ENCODE measurements around the gene ECT2L. TPM values are rescaled to one million over a fixed set of nuclear protein-coding genes. Genes with fewer than 3 reads are reported as not detected.

ECT2L gene
- total RNA-seq, 4 donors from 2014 or later, result 0.17 to 0.42 (median 0.21) TPM

- H3K36me3 ChIP-seq, result no peaks in the 10 kb centered on the region
- H3K9me3 ChIP-seq, result no peaks in the 10 kb centered on the region
- H3K4me3 ChIP-seq, result no peak overlapping the region
- no peak for TF ChIP-seq EP300 (IDR thresholded peaks at IDR 0.05)
- no peak for TF ChIP-seq POLR2AphosphoS5 (IDR thresholded peaks at IDR 0.05)
- TF ChIP-seq POLR2A (IDR thresholded peaks at IDR 0.05; ENCODE audit: low read depth), result no peak
- TF ChIP-seq CTCF (IDR thresholded peaks at IDR 0.05), result no peak
- 73% methylated on average over 3 of the region's 3 CpGs for WGBS
- H3K27ac ChIP-seq (replicated peaks in 1 of 4), result no peak overlapping the region
- no peak for DNase-seq (ENCODE audit: extremely low spot score)
- intact Hi-C loops (cut with DNase I), result loop anchor here (10.0 kb wide), 1 partner anchor 333 kb away; no protein-coding TSS in a partner anchor
- peaks cover 0 to 4% (median 0%) of the 10 kb centered on the region in 4 donors for H3K4me1 ChIP-seq
- no peaks in the 10 kb centered on the region for H3K27me3 ChIP-seq
These were observed 16.0 kb downstream of the ECT2L start for GRCh38 chr6:138811866-138812265.

GRCh38 chr6:138814179-138814834, 18.4 kb downstream of the ECT2L start:
- Histone ChIP-seq H3K4me3 (no peak overlapping the region), H3K36me3 (no peaks in the 10 kb centered on the region), H3K27ac (replicated peaks in 1 of 4) (no peak overlapping the region), H3K9me3 (no peaks in the 10 kb centered on the region), H3K27me3 (no peaks in the 10 kb centered on the region), H3K4me1 (peaks cover 0 to 9% (median 4%) of the 10 kb centered on the region in 4 donors)
- intact Hi-C loops (cut with DNase I), result loop anchor here (10.0 kb wide), 1 partner anchor 330 kb away; no protein-coding TSS in a partner anchor
- 74% methylated on average over 5 of the region's 5 CpGs for WGBS
- TF ChIP-seq POLR2A (IDR thresholded peaks at IDR 0.05; ENCODE audit: low read depth) (no peak), POLR2AphosphoS5 (IDR thresholded peaks at IDR 0.05) (no peak), CTCF (IDR thresholded peaks at IDR 0.05) (no peak), EP300 (IDR thresholded peaks at IDR 0.05) (no peak)
- no peak for DNase-seq (ENCODE audit: extremely low spot score)

GRCh38 chr6:138815221-138815620, 19.3 kb downstream of the ECT2L start:
- no peak for DNase-seq (ENCODE audit: extremely low spot score)
- Histone ChIP-seq H3K4me1 (peaks cover 0 to 9% (median 4%) of the 10 kb centered on the region in 4 donors), H3K9me3 (no peaks in the 10 kb centered on the region), H3K4me3 (no peak overlapping the region), H3K27me3 (no peaks in the 10 kb centered on the region), H3K27ac (replicated peaks in 1 of 4) (no peak overlapping the region), H3K36me3 (no peaks in the 10 kb centered on the region)
- 79% methylated on average over 6 of the region's 6 CpGs for WGBS
- TF ChIP-seq POLR2A (IDR thresholded peaks at IDR 0.05; ENCODE audit: low read depth), result no peak
- intact Hi-C loops (cut with DNase I), result loop anchor here (5.0 to 10.0 kb wide), 3 partner anchors 87 to 547 kb away; no protein-coding TSS in a partner anchor

GRCh38 chr6:138815797-138816528, 20.1 kb downstream of the ECT2L start:
- intact Hi-C loops (cut with DNase I), result loop anchor here (1.0 to 10.0 kb wide), 4 partner anchors 86 to 546 kb away; partner anchors contain the start of gene REPS1
- no peak for DNase-seq (ENCODE audit: extremely low spot score)
- Histone ChIP-seq H3K27me3 (no peaks in the 10 kb centered on the region), H3K4me3 (no peak overlapping the region), H3K9me3 (no peaks in the 10 kb centered on the region), H3K4me1 (peaks cover 0 to 9% (median 4%) of the 10 kb centered on the region in 4 donors), H3K36me3 (no peaks in the 10 kb centered on the region), H3K27ac (replicated peaks in 1 of 4) (peak overlapping the region in 1 of 4 donors; percentile 40)
- TF ChIP-seq POLR2AphosphoS5 (IDR thresholded peaks at IDR 0.05) (no peak), CTCF (IDR thresholded peaks at IDR 0.05) (peak; percentile 78 to 82 (median 79)), POLR2A (IDR thresholded peaks at IDR 0.05; ENCODE audit: low read depth) (no peak), EP300 (IDR thresholded peaks at IDR 0.05) (no peak)
- 35% methylated on average over 4 of the region's 4 CpGs for WGBS

- intact Hi-C loops (cut with DNase I), result loop anchor here (5.0 to 10.0 kb wide), 3 partner anchors 85 to 545 kb away; no protein-coding TSS in a partner anchor
- H3K27ac ChIP-seq (replicated peaks in 1 of 4), result no peak overlapping the region
- no peaks in the 10 kb centered on the region for H3K36me3 ChIP-seq
These were observed 21.9 kb downstream of the ECT2L start for GRCh38 chr6:138817799-138818198.

More at GRCh38 chr6:138817799-138818198, 21.9 kb downstream of the ECT2L start:
- H3K4me1 ChIP-seq, result peaks cover 0 to 9% (median 4%) of the 10 kb centered on the region in 4 donors
- no peak overlapping the region for H3K4me3 ChIP-seq
- no peaks in the 10 kb centered on the region for H3K27me3 ChIP-seq
- no peaks in the 10 kb centered on the region for H3K9me3 ChIP-seq
- no peak for DNase-seq (ENCODE audit: extremely low spot score)
- no peak for TF ChIP-seq POLR2AphosphoS5 (IDR thresholded peaks at IDR 0.05)
- TF ChIP-seq POLR2A (IDR thresholded peaks at IDR 0.05; ENCODE audit: low read depth), result no peak
- no peak for TF ChIP-seq CTCF (IDR thresholded peaks at IDR 0.05)
- TF ChIP-seq EP300 (IDR thresholded peaks at IDR 0.05), result no peak
- WGBS, result 61% methylated on average over 4 of the region's 4 CpGs

Data from esophagus muscularis mucosa (tissue), 4 donors.